Measurements from ENCODE around the gene PIANP.

The PIANP gene

DNA sequence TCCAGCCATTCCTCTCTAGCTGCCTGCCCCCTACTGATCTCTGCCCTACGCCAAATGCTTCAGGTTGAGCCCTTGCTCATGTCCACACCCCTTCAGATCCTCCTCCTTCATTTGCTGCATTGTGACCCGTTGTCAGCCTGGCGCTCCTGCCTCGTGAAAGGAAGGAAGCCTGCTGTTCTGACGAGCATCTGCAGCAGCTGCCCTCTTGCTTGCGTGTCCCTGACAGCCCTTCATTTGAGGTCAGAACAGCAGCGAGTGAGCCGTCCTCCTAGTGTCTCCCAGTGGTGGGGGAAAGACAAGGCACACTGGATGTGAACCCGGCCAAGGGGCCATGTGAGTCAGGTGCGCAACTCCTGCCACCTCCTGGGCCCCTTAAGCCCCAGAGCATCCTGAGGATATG is 3.0 kb upstream of the PIANP start:
- DNase-seq = no peak

- no peak for DNase-seq
Observed at GRCh38 chr12:6701078-6701768, 608 bp upstream of the PIANP start.

- DNase-seq = peak; percentile 67
Observed at GRCh38 chr12:6699989-6700645, 498 bp downstream of the PIANP start.

DNA sequence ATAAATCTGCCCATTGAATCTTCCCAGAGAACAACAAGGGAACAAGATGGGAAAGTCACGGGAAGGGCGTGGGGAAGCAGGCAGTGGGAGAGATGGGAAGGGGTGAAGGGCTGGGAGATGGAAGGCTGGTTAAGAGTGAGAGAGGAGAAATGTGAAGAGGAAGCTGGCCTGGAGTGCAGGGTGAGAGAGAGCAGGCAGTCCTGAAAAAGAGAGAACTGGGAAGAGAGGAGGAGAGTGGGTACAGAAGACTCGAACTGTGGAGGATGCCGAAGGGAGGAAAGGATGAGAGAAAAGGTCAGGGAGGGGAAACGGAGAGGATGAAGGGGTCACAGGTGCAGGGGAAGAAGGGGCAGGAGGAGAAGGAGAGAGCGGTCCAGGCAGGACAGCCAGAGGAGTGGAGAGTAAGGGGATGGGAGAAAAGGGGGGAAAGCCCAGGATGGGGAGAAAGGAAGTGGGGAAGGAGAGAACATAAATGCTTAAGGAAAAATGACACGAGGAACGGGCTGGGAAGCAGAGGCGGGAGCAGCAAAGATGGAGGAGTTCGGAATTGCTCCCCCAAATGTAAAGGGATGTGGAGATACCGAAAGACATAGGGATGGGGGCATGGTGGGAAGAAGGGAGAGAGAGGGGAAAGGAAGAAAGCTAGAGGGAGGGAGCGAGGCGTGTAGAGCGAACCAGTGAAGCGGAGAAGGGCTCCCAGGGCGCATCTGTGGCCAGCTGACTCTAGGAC is 1.2 kb downstream of the PIANP start:
- peak; percentile 9 for DNase-seq

DNA sequence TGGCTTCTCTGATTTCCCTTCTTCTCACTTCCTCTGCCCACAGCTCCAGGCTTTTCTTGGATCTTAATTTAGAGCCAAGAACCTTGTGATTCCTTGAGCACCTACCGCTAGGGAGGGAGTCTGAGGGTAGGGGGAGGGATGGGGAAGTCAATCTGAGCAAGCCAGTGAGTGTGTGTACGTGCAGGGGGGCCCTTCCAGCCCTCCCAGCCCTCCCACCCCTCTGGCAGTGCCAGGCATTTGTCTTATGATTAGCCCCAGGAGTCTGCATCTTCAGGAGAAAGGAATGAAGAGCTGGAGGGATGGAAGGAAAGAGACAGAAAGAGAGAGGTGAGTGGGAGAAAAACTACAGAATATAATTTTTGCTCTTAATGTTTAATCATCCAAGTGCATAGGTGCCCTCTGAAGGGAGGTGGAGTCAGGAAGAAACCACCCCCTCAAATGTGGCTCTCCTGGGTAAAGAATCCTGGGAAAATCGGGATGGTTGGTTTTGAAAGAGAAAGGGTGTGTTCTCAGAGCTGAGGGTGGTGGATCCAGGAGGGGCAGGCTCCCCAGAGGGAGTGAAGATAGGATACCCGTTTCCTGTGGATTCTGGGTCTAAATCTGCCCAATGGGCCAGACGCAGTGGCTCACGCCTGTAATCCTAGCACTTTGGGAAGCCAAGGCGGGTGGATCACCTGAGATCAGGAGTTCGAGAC is 2.1 kb downstream of the PIANP start:
- DNase-seq = peak; percentile 41

GRCh38 chr12:6697584-6698351 is 2.8 kb downstream of the PIANP start:
- DNase-seq = peak; percentile 44

DNA sequence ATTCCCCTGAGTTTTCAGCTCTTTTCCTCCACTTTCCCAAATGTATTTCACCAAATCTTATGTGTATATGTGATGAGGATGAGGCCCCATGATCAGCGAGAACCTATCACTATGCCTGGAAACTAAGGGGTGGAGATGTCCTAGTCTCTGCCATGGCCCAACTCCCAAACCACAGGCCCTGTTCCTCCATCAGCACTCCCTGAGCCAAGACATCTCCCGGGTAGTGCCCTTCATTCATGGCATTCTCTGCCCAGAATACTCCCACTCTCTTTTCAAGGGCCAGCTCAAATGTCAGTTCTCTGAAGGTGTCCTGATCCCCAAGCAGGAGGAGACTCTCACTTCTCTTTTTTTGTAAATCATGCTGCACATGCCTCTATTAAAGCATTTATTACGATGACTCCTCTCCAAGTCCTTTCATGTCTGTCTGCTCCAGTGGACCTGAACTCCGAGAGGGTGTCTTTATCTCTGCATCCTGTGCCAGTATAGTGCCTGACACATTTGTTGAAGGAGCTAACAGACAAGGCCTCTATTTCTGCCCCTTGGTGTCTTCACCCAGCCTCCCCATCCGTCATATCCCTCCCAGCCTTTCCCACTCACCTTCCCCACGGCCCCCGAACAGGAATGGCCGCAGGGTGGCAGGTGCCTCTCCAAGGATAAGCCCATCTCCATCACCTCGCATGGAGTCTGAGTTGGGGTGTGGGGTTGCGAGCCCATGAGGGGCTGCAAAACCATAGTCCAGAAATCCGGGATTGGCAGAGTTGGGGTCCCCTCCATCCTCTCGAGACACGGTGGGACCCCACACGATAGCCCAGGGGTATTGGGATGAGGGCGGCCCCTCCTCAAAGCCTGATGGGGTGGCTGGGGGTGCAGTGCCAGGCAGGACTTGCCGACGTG is 3.7 kb downstream of the PIANP start:
- no peak for DNase-seq

DNA sequence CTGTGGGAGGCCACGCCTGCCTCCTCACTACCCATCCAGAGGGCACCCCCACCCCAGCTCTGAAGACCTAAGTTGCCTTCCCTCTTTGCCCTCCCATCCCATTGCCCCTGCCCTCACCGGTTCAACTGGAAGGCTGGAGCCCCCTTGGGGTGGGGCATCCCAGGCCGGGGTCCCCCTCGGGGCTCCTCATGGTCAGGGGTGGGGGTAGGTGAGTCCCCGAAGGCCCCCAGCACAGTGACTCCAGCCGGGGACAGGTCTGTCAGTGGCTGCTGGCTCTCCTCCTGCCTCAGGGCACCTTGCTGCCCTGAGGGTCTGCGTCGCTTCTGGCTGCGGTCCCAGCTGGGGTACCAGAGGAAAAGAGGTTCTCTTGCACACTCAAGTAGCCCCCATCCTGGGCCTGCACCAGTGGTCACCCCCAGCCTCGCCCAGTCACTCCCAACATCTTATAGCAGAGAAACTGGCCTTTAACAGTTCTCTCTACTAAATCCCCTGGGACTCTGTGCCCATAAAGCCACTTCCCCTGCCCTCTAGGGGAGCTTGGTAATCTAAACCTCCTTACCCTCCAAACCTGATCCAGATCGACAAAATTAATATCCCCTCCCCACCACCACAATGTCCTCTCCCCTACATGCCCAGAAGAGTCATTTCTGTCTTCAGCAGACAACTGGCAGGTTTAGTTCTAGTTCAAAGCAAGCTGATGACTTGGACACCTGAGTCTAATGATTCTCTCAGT is 5.1 kb downstream of the PIANP start:
- DNase-seq = no peak

GRCh38 chr12:6694701-6695100 is 5.9 kb downstream of the PIANP start:
- DNase-seq = no peak

DNA sequence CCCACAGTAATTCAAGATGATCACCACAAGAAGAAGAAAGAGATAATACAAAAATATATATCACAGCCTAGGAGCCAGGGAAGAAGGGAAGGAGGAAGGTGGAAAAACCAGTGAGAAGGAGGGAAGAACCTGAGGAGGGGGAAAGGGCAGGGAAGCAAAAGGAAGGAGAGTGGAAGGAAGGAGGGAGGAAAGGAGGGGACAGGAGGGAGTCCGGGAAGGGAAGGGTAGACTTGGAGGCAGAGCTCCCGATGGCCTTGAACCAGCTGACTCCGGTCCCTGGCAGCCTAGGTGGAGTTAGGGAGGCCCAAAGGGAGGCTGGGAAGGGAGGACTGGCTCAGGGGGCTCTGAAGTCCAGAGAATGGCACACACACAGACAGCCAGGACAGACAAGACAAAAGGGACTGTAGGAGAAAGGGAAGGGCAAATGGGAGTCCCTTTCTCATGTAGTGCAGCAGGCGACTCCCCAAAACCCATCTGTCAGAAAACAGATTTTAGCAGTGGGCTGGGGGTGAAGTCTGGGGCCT is 6.7 kb downstream of the PIANP start:
- DNase-seq = no peak

DNA sequence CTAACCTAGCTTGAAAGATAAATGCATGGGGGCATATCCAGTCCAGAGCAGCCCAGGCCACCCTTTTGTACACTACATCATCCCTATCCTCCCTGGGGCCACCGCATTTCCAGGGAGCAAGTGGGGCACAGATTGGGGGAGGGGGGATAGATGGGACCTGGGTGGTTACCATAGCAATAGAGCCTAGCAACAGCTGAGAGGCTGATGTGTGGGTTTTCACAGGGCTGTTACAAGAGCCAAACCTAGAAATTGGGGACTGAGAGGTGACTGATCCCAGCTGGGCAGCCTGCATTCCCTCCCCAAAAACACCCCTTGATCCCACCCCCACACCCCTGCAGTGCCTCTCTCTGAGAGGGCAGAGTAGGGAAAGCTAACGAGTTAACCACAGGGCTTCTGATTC is 7.7 kb downstream of the PIANP start:
- no peak for DNase-seq

GRCh38 chr12:6691473-6691872 is 9.1 kb downstream of the PIANP start:
- no peak for DNase-seq

DNA sequence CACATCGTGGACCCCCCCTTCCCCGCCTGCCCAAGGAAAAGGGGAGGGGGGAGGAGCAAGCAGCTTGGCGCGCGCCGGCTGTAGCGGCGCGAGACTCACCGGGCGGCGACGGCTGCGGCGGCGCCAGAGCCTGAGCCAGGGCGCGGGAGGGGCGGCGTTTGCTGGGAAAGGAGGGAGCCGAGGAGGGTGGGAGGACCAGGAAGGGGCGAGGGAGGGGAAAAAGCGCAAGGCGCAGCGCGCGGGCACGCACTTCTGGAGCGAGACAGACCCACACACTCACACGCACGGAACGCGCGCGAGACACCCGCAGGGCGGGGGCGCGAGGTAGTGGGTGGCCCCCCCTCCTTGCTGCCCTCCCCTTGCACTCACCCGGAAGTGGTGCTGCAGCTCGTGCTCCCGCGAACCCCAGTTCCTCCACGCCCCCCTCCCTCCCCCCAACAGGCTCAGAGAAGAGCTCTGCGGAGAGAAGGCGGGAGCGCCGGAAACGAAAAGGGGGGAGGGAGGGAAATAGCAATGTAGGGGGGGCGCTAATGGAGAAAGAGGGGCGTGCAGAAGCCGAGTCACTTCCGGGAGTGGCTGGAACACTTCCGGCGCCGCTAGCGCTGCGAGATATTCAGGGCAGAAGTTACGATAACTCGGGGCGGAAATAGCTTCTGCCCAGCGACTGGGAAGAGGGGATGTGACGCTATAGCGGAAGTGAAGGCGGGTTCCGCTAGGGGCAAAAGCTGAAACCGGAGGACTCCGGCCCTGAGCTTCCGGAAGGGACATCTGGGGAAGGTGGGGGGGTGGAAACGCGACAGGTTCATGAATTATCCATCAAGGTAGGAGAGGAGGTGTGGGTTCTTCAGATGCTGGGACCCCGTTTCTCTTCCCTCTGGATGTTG is 11.4 kb downstream of the PIANP start, which contains the start of gene ZNF384:
Gene ZNF384, minus strand, starts transcription at position 377 of the 884 bp plus-strand sequence. CDS start 9,855 bp downstream, outside the sequence.
- peak; percentile 98 for DNase-seq

DNA sequence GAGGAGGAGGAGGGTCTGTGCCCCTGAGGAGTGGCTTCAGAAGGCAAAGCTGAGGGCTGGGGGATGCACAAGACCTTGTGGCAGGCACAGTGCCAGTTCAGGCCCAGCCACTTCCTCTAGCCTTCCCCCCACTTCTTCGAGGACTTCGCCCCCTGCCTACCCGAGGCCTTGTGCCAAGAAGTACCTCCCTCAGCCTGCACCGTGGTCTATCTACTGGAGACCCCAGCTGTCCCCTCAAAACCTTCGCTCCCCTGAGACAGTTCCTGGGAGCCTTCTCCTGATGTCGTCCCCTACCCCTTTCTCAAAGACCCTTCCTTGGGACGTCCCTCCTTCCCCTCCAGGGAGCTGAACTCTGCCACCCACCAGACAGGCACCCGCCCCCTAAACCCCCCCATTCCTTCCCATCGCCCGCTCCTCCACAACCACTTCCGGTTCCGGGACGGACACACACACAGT is 12.0 kb downstream of the PIANP start:
- peak; percentile 81 for DNase-seq

DNA sequence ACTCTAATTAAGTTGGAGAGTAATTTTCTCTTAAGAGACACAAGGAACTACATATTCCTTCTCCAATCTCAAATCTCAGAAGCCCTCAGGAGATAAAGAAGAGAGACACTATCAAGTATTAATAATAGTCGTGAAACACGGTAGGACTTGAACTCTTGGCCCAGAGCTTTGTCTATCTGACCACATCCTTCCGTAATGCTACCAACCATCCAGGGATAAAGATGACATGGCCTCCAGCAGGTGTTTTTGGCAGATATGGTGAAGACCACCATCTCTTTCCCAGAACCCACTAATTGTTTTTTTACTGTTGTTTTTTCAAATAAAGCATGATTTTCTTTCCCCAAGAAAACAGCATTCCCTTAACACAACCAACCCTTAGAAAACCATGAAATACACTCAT is 14.8 kb downstream of the PIANP start:
- no peak for DNase-seq

DNA sequence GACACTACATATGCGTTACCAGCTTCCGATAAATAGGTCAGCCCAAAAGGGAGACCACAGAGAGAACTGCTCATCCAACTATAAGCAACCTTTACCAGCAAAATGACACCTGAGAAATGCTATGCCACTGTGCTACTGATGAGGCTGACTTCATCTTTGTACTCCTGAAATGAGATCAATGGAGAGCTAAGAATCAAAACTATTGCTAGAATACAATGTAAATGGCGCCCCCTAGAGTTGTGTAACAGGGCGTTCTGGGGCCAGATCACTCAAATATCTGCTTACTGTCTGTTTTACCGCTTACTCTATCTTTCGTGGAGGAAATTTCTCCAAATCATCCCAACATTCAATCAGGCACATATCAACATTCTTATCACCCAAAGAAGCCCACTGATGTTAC is 16.0 kb downstream of the PIANP start:
- DNase-seq = peak; percentile 70

- DNase-seq = no peak
Observed at GRCh38 chr12:6676962-6677361, 23.7 kb downstream of the PIANP start.

DNA sequence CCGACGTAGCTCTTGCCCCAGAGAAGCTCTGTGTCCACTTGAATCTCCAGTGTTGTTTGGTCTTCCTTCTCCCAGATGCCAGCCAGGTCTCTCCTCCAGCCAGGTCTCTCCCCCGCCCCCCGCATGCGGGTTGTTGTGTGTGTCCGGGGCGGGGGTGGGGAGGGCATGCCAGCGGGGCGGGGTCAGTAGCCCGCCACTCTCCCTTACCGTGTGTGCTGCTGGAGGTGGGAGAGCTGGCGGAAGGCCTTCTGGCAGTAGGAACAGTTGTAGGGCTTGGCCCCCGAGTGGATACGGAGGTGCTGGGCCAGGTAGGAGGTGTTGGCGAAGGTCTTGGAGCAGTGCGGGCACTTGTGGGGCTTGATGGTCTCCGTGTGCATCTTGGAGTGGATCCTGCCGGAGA is 28.5 kb downstream of the PIANP start:
- no peak for DNase-seq

- no peak for DNase-seq
Observed at GRCh38 chr12:6667559-6668210, 32.9 kb downstream of the PIANP start.

All from activated effector memory CD4-positive, alpha-beta T cell treated with anti-CD3 and anti-CD28 coated beads, Interleukin-2, amount 50 U/mL, for 16 hours (primary cell).